Liver (tissue), 9 donors: ENCODE measurements around the gene ARRDC4. TPM values are rescaled to one million over a fixed set of nuclear protein-coding genes. Genes with fewer than 3 reads are reported as not detected.

Source experiments
- DNase-seq: peaks from one replicate; pipeline ENCODE4 v3.0.0-alpha.2; 2017; ENCODE audit warnings: low spot score
- H3K27ac ChIP-seq, 2 donors: one replicate each; pipeline ENCODE4 v1.7.0; 2013; ENCODE audit warnings: inconsistent platforms in 2 of 2, low read length in 2 of 2, control low read depth in 1 of 2, low read depth in 1 of 2, mild to moderate bottlenecking in 1 of 2
- H3K27me3 ChIP-seq, 4 donors: one replicate each; pipeline versions ENCODE4 v1.6.1 to v1.7.0; 2013; ENCODE audit warnings: low read length in 3 of 4, inconsistent platforms in 1 of 4, mild to moderate bottlenecking in 1 of 4, moderate library complexity in 1 of 4; ENCODE audit not compliant: control insufficient read depth in 4 of 4, insufficient read depth in 4 of 4
- H3K36me3 ChIP-seq, 4 donors: one replicate each; pipeline versions ENCODE4 v1.6.1 to v1.7.0; 2013; ENCODE audit warnings: low read length in 3 of 4, mild to moderate bottlenecking in 3 of 4, low read depth in 1 of 4, moderate library complexity in 1 of 4; ENCODE audit not compliant: control insufficient read depth in 4 of 4, insufficient read depth in 3 of 4
- H3K4me1 ChIP-seq, 4 donors: one replicate each; pipeline versions ENCODE4 v1.6.1 to v1.7.0; 2013; ENCODE audit warnings: low read length in 3 of 4, mild to moderate bottlenecking in 3 of 4, moderate library complexity in 1 of 4; ENCODE audit not compliant: control insufficient read depth in 4 of 4, insufficient read depth in 4 of 4
- H3K4me3 ChIP-seq, 3 donors: one replicate each; pipeline versions ENCODE4 v1.6.1 to v1.7.0; 2013; ENCODE audit warnings: low read length in 3 of 3, control low read depth in 1 of 3, low read depth in 1 of 3, mild to moderate bottlenecking in 1 of 3
- H3K9ac ChIP-seq, 2 donors: one replicate each; pipeline ENCODE4 v1.7.0; 2013; ENCODE audit warnings: low read length in 2 of 2, mild to moderate bottlenecking in 2 of 2, moderate library complexity in 2 of 2, control low read depth in 1 of 2, low read depth in 1 of 2
- H3K9me3 ChIP-seq, 4 donors: one replicate each; pipeline versions ENCODE4 v1.6.1 to v1.7.0; 2013; ENCODE audit warnings: low read length in 3 of 4; ENCODE audit not compliant: control insufficient read depth in 4 of 4
- CTCF ChIP-seq: fragments of 150-350 bp; IDR thresholded peaks from 2 replicates; pipeline ENCODE4 v1.5.1; 2017; ENCODE audit warnings: improper control_type of control experiment, low read depth, low read length; ENCODE audit not compliant: missing input control
- EGR1 ChIP-seq, 2 donors: IDR thresholded peaks; 2 replicates each; pipeline ENCODE4 v1.6.1; 2016 to 2018; ENCODE audit warnings: antibody characterized with exemption in 2 of 2, low read depth in 2 of 2
- FOXA1 ChIP-seq: IDR thresholded peaks from 2 replicates; pipeline ENCODE4 v1.6.1; 2016; ENCODE audit warnings: antibody characterized with exemption
- FOXA2 ChIP-seq: IDR thresholded peaks from 2 replicates; pipeline ENCODE4 v1.6.1; 2016; ENCODE audit warnings: antibody characterized with exemption
- GABPA ChIP-seq, 2 donors: IDR thresholded peaks in 1 of 2; conservative IDR thresholded peaks in 1 of 2; 2 replicates each; pipeline ENCODE4 v1.6.1; 2016; ENCODE audit warnings: antibody characterized with exemption in 2 of 2, mild to moderate bottlenecking in 1 of 2, moderate library complexity in 1 of 2
- HNF4A ChIP-seq, 2 donors: conservative IDR thresholded peaks; 2 replicates each; pipeline ENCODE4 v1.6.1; 2016; ENCODE audit warnings: antibody characterized with exemption in 2 of 2, mild to moderate bottlenecking in 2 of 2
- HNF4G ChIP-seq: IDR thresholded peaks from 2 replicates; pipeline ENCODE4 v1.6.1; 2016; ENCODE audit warnings: antibody characterized with exemption
- JUND ChIP-seq, 2 donors: IDR thresholded peaks; 2 replicates each; pipeline ENCODE4 v1.6.1; 2016; ENCODE audit warnings: antibody characterized with exemption in 2 of 2
- NR2F2 ChIP-seq: IDR thresholded peaks from 2 replicates; pipeline ENCODE4 v1.6.1; 2016; ENCODE audit warnings: antibody characterized with exemption
- RAD21 ChIP-seq, 2 donors: IDR thresholded peaks; 2 replicates each; pipeline ENCODE4 v1.6.1; 2016; ENCODE audit warnings: antibody characterized with exemption in 2 of 2, mild to moderate bottlenecking in 2 of 2
- REST ChIP-seq: IDR thresholded peaks from 2 replicates; pipeline ENCODE4 v1.6.1; 2016; ENCODE audit warnings: antibody characterized with exemption, mild to moderate bottlenecking
- RXRA ChIP-seq, 2 donors: IDR thresholded peaks; 2 replicates each; pipeline ENCODE4 v1.6.1; 2017 to 2018; ENCODE audit warnings: antibody characterized with exemption in 2 of 2, mild to moderate bottlenecking in 1 of 2
- SP1 ChIP-seq: IDR thresholded peaks from 2 replicates; pipeline ENCODE4 v1.6.1; 2018; ENCODE audit warnings: antibody characterized with exemption, mild to moderate bottlenecking
- TAF1 ChIP-seq: conservative IDR thresholded peaks from 2 replicates; pipeline ENCODE4 v1.6.1; 2016; ENCODE audit warnings: antibody characterized with exemption, mild to moderate bottlenecking
- YY1 ChIP-seq: IDR thresholded peaks from 2 replicates; pipeline ENCODE4 v1.6.1; 2016; ENCODE audit warnings: antibody characterized with exemption, mild to moderate bottlenecking
- WGBS: extraction: QIAGEN DNeasy Blood & Tissue Kit; methylation state at CpG from one replicate; pipeline ENCODE4 v1.1.7; 2013; 5-methylcytosine and 5-hydroxymethylcytosine counted together
- polyA plus RNA-seq, 2 donors: library from polyadenylated mRNA; stranded (reverse) in 1 of 2; unstranded in 1 of 2; fragments of 200-250 nt in 1 of 2; fragments of >200 nt in 1 of 2; fragmentation: Nextera tagmentation in 1 of 2; extraction: Ambion mirVana in 1 of 2; gene quantifications; one replicate each; pipeline versions ENCODE4 v1.2.1 to v1.2.3, GENCODE V29; 2013 to 2015
- total RNA-seq, 2 donors: library from RNA; depleted of rRNA; stranded (reverse); fragments of >200 nt; gene quantifications; one replicate each; pipeline ENCODE4 v1.2.3, GENCODE V29; 2014
- TF ChIP-seq, protein P1 (sequence below): IDR thresholded peaks from 2 replicates; pipeline ENCODE4 v1.6.1; 2016; ENCODE audit warnings: antibody characterized with exemption
- TF ChIP-seq, protein P2 (sequence below): IDR thresholded peaks from 2 replicates; pipeline ENCODE4 v1.6.1; 2016; ENCODE audit warnings: antibody characterized with exemption
- TF ChIP-seq, protein P3 (sequence below): IDR thresholded peaks from 2 replicates; pipeline ENCODE4 v1.6.1; 2016; ENCODE audit warnings: antibody characterized with exemption
- donor health status: healthy.
- donor health status: healthy.
- donor health status: healthy.
- donor health status: healthy.
- donor health status: healthy.

ARRDC4 gene
- total and polyA plus RNA-seq, 4 donors: 2.5 to 13.4 (median 3.9) TPM

- 60% methylated on average over 4 of the region's 4 CpGs for WGBS
- Histone ChIP-seq H3K27ac (no peak overlapping the region), H3K27me3 (no peaks in the 10 kb centered on the region), H3K4me1 (peaks cover 7 to 43% (median 16%) of the 10 kb centered on the region in 4 donors), H3K9ac (no peak overlapping the region), H3K4me3 (no peak overlapping the region), H3K36me3 (peaks cover 0 to 31% (median 14%) of the 10 kb centered on the region in 4 donors), H3K9me3 (no peaks in the 10 kb centered on the region)
- DNase-seq: no peak
- TF ChIP-seq RXRA (IDR thresholded peaks at IDR 0.05): no peak
- TF ChIP-seq CTCF: no peak
- no peak for TF ChIP-seq YY1
- TF ChIP-seq SP1: no peak
- no peak for TF ChIP-seq EGR1 (IDR thresholded peaks at IDR 0.05; ENCODE audit: low read depth in 2 of 2)
- no peak for TF ChIP-seq JUND (IDR thresholded peaks at IDR 0.05)
- TF ChIP-seq NR2F2: no peak
- TF ChIP-seq, protein P1, sequence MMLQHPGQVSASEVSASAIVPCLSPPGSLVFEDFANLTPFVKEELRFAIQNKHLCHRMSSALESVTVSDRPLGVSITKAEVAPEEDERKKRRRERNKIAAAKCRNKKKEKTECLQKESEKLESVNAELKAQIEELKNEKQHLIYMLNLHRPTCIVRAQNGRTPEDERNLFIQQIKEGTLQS: no peak
- TF ChIP-seq GABPA (IDR thresholded peaks at IDR 0.05 in 1 of 2, conservative IDR thresholded peaks at IDR 0.05 in 1 of 2): no peak
- no peak for TF ChIP-seq REST
- TF ChIP-seq HNF4A (conservative IDR thresholded peaks at IDR 0.05): no peak
Measured at GRCh38 chr15:97963779-97964178, 3.3 kb downstream of the ARRDC4 start.

DNA sequence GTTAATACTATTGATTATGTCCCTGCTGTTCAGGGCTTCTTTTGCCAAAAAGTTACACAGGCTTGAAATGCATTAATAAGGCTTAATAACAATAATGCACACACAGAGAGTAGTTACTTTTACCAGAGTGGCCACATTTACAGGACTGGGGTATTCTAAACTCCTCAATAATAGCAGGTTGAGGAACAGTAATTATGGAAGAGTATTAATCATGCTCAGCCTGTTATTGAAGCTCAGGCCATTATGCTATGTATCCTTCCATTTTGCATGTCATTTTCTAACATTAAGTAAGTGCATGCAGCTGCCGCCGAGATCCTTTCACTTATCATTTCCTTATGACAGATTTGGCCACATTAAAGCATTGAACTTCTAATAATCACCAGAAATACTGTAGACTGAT lies 5.7 kb downstream of the ARRDC4 start:
- no peak overlapping the region for H3K27ac ChIP-seq
- 76% methylated on average over 2 of the region's 2 CpGs for WGBS
- H3K9me3 ChIP-seq: no peaks in the 10 kb centered on the region
- DNase-seq: no peak
- H3K9ac ChIP-seq: no peak overlapping the region
- H3K27me3 ChIP-seq: no peaks in the 10 kb centered on the region
- H3K36me3 ChIP-seq: peaks cover 3 to 56% (median 37%) of the 10 kb centered on the region in 4 donors
- no peak overlapping the region for H3K4me3 ChIP-seq
- peaks cover 7 to 37% (median 16%) of the 10 kb centered on the region in 4 donors for H3K4me1 ChIP-seq
- TF ChIP-seq CTCF: no peak
- no peak for TF ChIP-seq RXRA (IDR thresholded peaks at IDR 0.05)
- no peak for TF ChIP-seq RAD21 (IDR thresholded peaks at IDR 0.05)
- TF ChIP-seq HNF4G: no peak
- no peak for TF ChIP-seq JUND (IDR thresholded peaks at IDR 0.05)
- TF ChIP-seq TAF1: no peak
- no peak for TF ChIP-seq FOXA2
- TF ChIP-seq, protein P2, sequence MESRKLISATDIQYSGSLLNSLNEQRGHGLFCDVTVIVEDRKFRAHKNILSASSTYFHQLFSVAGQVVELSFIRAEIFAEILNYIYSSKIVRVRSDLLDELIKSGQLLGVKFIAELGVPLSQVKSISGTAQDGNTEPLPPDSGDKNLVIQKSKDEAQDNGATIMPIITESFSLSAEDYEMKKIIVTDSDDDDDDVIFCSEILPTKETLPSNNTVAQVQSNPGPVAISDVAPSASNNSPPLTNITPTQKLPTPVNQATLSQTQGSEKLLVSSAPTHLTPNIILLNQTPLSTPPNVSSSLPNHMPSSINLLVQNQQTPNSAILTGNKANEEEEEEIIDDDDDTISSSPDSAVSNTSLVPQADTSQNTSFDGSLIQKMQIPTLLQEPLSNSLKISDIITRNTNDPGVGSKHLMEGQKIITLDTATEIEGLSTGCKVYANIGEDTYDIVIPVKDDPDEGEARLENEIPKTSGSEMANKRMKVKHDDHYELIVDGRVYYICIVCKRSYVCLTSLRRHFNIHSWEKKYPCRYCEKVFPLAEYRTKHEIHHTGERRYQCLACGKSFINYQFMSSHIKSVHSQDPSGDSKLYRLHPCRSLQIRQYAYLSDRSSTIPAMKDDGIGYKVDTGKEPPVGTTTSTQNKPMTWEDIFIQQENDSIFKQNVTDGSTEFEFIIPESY: no peak
- TF ChIP-seq, protein P3, sequence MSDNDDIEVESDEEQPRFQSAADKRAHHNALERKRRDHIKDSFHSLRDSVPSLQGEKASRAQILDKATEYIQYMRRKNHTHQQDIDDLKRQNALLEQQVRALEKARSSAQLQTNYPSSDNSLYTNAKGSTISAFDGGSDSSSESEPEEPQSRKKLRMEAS: no peak
- TF ChIP-seq NR2F2: no peak
- TF ChIP-seq, protein P1: no peak
- no peak for TF ChIP-seq GABPA (IDR thresholded peaks at IDR 0.05 in 1 of 2, conservative IDR thresholded peaks at IDR 0.05 in 1 of 2)
- no peak for TF ChIP-seq SP1
- no peak for TF ChIP-seq FOXA1
- no peak for TF ChIP-seq HNF4A (conservative IDR thresholded peaks at IDR 0.05)
- TF ChIP-seq YY1: no peak
